ENCODE results near the gene ADAMTS16. TPM values are rescaled to one million over a fixed set of nuclear protein-coding genes. Genes with fewer than 3 reads are reported as not detected.

ADAMTS16 gene
- total and polyA plus RNA-seq, 2 donors (not counting 3 experiments of a cell fraction or from before 2014, with no cell fraction given) = not detected

DNA sequence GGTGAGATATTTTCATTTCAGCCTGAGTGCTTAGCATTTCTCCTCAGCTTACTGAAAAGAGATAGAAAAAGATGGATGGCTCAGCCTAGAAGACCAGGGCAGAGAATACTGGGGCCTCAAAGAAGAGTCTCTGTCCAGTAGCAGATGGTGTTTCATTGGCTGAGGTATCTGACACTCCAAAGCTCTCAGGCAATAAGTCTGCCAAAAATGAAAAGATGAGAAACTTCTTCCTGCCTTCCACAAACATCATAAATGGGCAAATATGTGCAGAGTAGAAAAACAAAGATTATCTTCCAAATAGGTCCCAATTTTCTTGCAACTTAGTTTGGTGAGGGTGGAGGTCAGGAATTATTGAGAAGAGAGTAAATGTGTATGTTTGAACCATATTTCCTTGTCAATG lies 195.0 kb downstream of the ADAMTS16 start:
- Histone ChIP-seq H3K9ac (replicated peaks; ENCODE audit: extremely low read depth, insufficient read depth, low read length) (no peak overlapping the region), H3K27me3 (ENCODE audit: control insufficient read depth in 2 of 2, insufficient read depth in 2 of 2, low read length in 2 of 2) (no peaks in the 10 kb centered on the region), H3K4me2 (ENCODE audit: insufficient read depth, low read length) (no peak overlapping the region), H4K20me1 (replicated peaks; ENCODE audit: control insufficient read depth, extremely low read depth, insufficient read depth, low read length) (no peaks in the 10 kb centered on the region), H3K9me3 (replicated peaks; ENCODE audit: control insufficient read depth, insufficient read depth, low read length) (no peaks in the 10 kb centered on the region), H3K79me2 (ENCODE audit: control insufficient read depth, insufficient read depth, low read length) (no peaks in the 10 kb centered on the region), H3K36me3 (ENCODE audit: control insufficient read depth in 2 of 2, extremely low read depth in 1 of 2, insufficient read depth in 2 of 2, low read length in 2 of 2) (no peaks in the 10 kb centered on the region), H3K4me1 (ENCODE audit: control insufficient read depth, extremely low read depth, insufficient read depth, low read length) (no peaks in the 10 kb centered on the region), H3K27ac (ENCODE audit: insufficient read depth, low read depth, low read length) (no peak overlapping the region), H3K9me1 (replicated peaks; ENCODE audit: control insufficient read depth, extremely low read depth, insufficient read depth, low read length) (no peaks in the 10 kb centered on the region), H2AFZ (ENCODE audit: low read depth, low read length) (no peak overlapping the region), H3K4me3 (replicated peaks in 1 of 3; ENCODE audit: insufficient read depth in 1 of 3, low read depth in 1 of 3, low read length in 3 of 3) (no peak overlapping the region)
- intact Hi-C loops (cut with micrococcal nuclease) = no loop called here
- dilution Hi-C loops (cut with MboI; ENCODE audit: extremely low pct_ligation_motif_present, low sequenced_read_pairs) = no loop called here
- no TSS peak for BruUV-seq (replicated peaks)
- POLR2A ChIA-PET = no interaction called here
- CTCF ChIA-PET = no interaction called here
- DNase-seq (ENCODE audit: low read depth, low spot score) (no peak), FAIRE-seq (no peak)
- TF ChIP-seq FOS (IDR thresholded peaks at IDR 0.05; ENCODE audit: borderline replicate concordance, insufficient read depth, low read length) (no peak), POLR2AphosphoS5 (IDR thresholded peaks at IDR 0.05; ENCODE audit: insufficient read depth, low read depth, low read length) (no peak), GATA2 (IDR thresholded peaks at IDR 0.05; ENCODE audit: insufficient read depth, insufficient read length, low read depth, low read length) (no peak), JUN (IDR thresholded peaks at IDR 0.05; ENCODE audit: borderline replicate concordance, insufficient read depth, insufficient read length, low read depth) (no peak), POLR2A (IDR thresholded peaks at IDR 0.05; ENCODE audit: low read depth, low read length) (no peak), CTCF (IDR thresholded peaks at IDR 0.05; ENCODE audit: extremely low read depth in 1 of 2, insufficient read depth in 1 of 2, low read depth in 1 of 2, low read length in 2 of 2) (no peak), EZH2 (IDR thresholded peaks at IDR 0.05; ENCODE audit: borderline replicate concordance, low read depth, low read length, severe bottlenecking) (no peak), MYC (IDR thresholded peaks at IDR 0.05; ENCODE audit: low read depth, low read length) (no peak)
- TF ChIP-seq, protein P1, sequence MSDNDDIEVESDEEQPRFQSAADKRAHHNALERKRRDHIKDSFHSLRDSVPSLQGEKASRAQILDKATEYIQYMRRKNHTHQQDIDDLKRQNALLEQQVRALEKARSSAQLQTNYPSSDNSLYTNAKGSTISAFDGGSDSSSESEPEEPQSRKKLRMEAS (IDR thresholded peaks at IDR 0.05; ENCODE audit: insufficient read depth, insufficient read length) = no peak

All from endothelial cell of umbilical vein (primary cell).